ENCODE results near the gene TBCB.
"Not testable (repeated sequence)": the region's sequence is repeated elsewhere in the genome, so short reads cannot be mapped to it uniquely, and the experiment has no call there.

TBCB gene

DNA sequence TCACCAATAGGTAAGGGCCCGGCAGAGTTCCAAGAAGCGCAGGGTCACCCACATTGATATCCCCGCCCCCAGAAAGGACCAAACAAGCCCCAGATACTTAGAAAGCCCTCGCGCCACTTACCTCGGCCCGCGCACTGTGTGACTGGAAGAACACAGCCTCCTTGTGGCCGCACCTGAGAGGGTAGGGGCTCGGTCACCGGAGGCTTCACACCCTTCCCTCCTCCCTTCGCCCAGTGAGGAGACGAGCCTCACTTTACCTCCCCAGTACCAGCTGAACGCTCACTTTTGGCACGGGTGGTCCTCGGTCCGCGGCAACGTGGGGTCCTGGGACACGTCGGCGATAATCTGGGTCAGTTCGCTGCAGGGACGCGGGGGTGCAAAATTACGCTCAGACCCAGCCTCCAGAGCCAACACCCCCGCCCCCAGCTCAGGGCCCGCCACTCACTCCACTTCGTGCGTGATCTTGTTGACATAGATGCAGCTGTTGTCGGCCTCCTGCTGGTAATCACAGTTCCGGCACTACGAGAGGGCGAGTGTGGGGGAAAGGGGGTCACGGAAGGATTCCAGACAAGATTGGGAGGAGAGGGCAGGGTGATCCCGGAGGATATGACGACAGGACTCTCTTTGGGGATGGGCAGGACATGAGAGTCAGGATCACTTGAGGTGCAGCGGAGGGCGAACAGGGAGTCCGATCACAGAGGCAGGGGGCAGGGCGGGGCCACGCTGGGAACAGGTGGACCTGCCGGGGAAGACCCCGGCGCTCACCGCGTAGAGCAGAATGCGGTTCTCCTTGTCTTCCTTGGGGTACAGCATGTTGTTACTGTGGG is 1.2 kb upstream of the TBCB start:
- no peaks in the 10 kb centered on the region for H3K9me3 ChIP-seq (ENCODE audit: control insufficient read depth in 2 of 2, low read length in 2 of 2)
- H3K9ac ChIP-seq (ENCODE audit: low read length in 2 of 2) = peak overlapping the region; percentile 88 to 89
- H3K27me3 ChIP-seq (ENCODE audit: control insufficient read depth in 1 of 2, insufficient read depth in 2 of 2, low read length in 2 of 2) = no peaks in the 10 kb centered on the region
- peak overlapping the region; percentile 82 for H3K27ac ChIP-seq (ENCODE audit: low read length)
- H3K36me3 ChIP-seq (ENCODE audit: control insufficient read depth in 2 of 2, insufficient read depth in 2 of 2, low read length in 2 of 2) = peaks cover 9 to 19% of the 10 kb centered on the region in 2 donors
- peak overlapping the region; percentile 84 to 92 for H3K4me3 ChIP-seq (ENCODE audit: low read length in 2 of 2)
- peaks cover 34% of the 10 kb centered on the region for H3K4me1 ChIP-seq (ENCODE audit: control insufficient read depth, insufficient read depth, low read length)

DNA sequence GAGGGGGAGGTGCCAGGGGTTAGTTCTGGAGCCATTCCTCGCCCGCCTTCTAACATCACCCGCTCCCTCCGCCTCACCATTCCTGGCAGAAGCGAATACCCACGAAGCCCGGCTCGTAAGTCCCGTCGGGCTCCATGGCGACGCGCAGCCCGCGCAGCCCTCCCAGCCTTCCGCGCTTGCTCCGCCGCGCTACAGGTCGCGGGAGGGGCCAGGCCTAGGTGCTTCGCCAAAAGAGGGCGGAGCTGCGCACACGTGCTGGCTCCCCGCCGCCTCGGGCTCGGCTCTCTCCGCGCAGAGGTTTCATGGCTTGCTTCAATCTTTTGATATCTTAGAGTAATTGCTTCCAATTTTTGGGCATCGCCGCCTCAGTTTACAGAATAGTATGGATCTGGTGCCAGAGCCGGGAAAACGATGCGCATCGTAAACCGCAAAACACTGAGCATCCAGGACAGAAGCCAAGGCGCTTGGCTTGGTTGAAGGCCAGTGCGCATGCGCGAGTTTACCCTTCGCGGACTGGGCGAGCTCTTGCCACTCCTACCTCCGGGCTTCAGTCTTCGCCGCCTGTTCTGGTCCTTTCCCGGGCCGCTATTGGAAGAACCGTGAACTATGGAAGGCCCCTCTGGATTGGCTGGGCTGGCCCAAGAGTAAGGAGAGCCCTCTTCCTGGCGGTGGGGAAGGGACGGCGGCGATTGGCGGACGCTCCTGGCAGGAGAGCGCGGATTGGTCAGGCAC is 381 bp upstream of the TBCB start, which contains the start of gene POLR2I:
Gene POLR2I, minus strand, starts transcription at position 155 of the 732 bp plus-strand sequence. Its CDS starts 19 bp downstream, at position 136.
- peaks cover 34% of the 10 kb centered on the region for H3K4me1 ChIP-seq (ENCODE audit: control insufficient read depth, insufficient read depth, low read length)
- H3K9me3 ChIP-seq (ENCODE audit: control insufficient read depth in 2 of 2, low read length in 2 of 2) = no peaks in the 10 kb centered on the region
- peak within 1 kb of the TSS; percentile 82 for H3K27ac ChIP-seq (ENCODE audit: low read length)
- peak within 1 kb of the TSS; percentile 86 to 92 for H3K4me3 ChIP-seq (ENCODE audit: low read length in 2 of 2)
- H3K27me3 ChIP-seq (ENCODE audit: control insufficient read depth in 1 of 2, insufficient read depth in 2 of 2, low read length in 2 of 2) = no peaks in the 10 kb centered on the region
- H3K36me3 ChIP-seq (ENCODE audit: control insufficient read depth in 2 of 2, insufficient read depth in 2 of 2, low read length in 2 of 2) = peaks cover 9 to 24% of the 10 kb centered on the region in 2 donors
- peak within 1 kb of the TSS; percentile 88 to 89 for H3K9ac ChIP-seq (ENCODE audit: low read length in 2 of 2)

DNA sequence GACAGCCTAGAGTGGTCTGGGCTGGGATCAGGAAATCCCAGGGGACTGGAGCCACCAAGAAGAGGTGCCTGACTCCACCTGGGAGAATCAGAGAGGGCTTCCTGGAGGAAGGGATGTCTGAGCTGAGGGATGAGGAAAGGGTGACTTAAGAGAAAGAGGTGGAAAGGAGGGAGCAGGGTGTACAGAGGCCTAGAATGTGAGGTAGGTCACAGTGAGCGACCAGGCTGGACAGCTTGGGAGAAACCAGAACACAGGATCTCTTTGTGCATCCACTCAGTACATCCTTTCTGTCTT is 1.0 kb downstream of the TBCB start:
- H3K27ac ChIP-seq (ENCODE audit: low read length) = peak overlapping the region; percentile 82
- peaks cover 9 to 22% of the 10 kb centered on the region in 2 donors for H3K36me3 ChIP-seq (ENCODE audit: control insufficient read depth in 2 of 2, insufficient read depth in 2 of 2, low read length in 2 of 2)

DNA sequence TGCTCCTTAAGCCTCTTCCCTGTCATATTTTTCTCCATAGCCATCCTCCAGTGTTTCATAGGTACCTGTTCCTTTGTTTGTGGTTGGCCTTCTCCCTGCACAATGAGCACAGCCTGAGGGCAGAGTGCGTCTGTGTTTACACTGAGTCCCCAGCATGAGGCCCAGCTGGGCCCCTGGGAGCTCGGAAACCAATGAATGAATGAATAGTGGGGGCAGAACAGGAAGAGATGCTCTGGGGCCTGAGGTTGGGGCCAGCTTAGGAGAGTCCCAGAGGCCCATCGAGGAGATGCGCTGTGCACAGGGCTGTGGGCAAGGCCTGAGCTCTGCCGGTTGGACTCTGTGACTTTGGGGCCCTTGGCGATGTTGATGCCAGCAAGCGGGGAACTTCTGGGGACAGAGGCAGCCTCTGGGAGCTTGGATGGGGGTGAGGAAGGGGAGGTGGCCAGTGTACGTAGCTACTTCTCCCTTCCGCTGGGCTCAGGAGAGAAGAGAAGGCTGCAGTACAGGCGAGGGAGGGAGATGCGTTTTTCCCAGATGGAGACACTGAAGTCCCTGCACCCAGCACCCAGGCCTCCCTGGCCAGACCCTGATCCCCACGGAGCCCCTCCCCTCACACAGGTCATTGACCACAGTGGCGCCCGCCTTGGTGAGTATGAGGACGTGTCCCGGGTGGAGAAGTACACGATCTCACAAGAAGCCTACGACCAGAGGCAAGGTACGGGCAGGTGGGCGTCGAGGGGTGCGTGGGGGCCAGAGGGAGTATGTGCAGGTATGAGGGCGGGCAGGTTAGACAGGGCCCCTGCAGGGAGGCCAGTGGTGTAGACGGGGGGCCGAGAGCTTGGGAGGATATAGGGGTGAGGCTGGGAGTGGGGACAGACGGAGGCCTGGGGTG is 5.1 kb downstream of the TBCB start:
- Histone ChIP-seq H3K36me3 (ENCODE audit: control insufficient read depth in 2 of 2, insufficient read depth in 2 of 2, low read length in 2 of 2) (peaks cover 17 to 28% of the 10 kb centered on the region in 2 donors), H3K9me3 (ENCODE audit: control insufficient read depth in 2 of 2, low read length in 2 of 2) (no peaks in the 10 kb centered on the region), H3K4me3 (ENCODE audit: low read length in 2 of 2) (no peak overlapping the region), H3K9ac (ENCODE audit: low read length in 2 of 2) (no peak overlapping the region), H3K27ac (ENCODE audit: low read length) (no peak overlapping the region), H3K27me3 (ENCODE audit: control insufficient read depth in 1 of 2, insufficient read depth in 2 of 2, low read length in 2 of 2) (no peaks in the 10 kb centered on the region), H3K4me1 (ENCODE audit: control insufficient read depth, insufficient read depth, low read length) (peaks cover 14% of the 10 kb centered on the region)

More for the DNA sequence above, 1.0 kb downstream of the TBCB start:
- Histone ChIP-seq H3K4me1 (ENCODE audit: control insufficient read depth, insufficient read depth, low read length) (peaks cover 34% of the 10 kb centered on the region), H3K4me3 (ENCODE audit: low read length in 2 of 2) (peak overlapping the region; percentile 86 to 92), H3K9me3 (ENCODE audit: control insufficient read depth in 2 of 2, low read length in 2 of 2) (no peaks in the 10 kb centered on the region), H3K9ac (ENCODE audit: low read length in 2 of 2) (peak overlapping the region; percentile 60 to 75), H3K27me3 (ENCODE audit: control insufficient read depth in 1 of 2, insufficient read depth in 2 of 2, low read length in 2 of 2) (no peaks in the 10 kb centered on the region)

DNA sequence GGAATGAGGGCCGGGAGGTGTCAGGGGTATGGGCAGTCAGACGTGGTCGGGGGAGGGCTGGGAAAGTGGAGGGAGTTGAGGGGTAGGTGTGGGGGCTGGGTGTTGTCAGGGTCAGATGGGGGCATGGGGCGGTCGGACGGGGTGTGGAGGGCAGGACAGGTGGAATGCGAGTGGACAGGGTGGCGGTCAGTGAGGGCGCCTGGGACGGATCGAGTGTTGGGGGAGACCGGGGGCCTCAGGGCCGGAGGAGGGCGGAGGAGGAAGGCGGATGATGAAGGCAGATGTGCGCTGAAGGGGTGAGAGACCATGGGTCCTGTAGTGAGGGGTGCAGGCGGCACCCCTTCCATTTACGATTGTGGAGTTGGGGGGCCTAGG is 5.7 kb downstream of the TBCB start:
- H3K9ac ChIP-seq (ENCODE audit: low read length in 2 of 2) = no peak overlapping the region
- H3K27me3 ChIP-seq (ENCODE audit: control insufficient read depth in 1 of 2, insufficient read depth in 2 of 2, low read length in 2 of 2) = no peaks in the 10 kb centered on the region
- H3K9me3 ChIP-seq (ENCODE audit: control insufficient read depth in 2 of 2, low read length in 2 of 2) = no peaks in the 10 kb centered on the region
- no peak overlapping the region for H3K4me3 ChIP-seq (ENCODE audit: low read length in 2 of 2)
- peaks cover 12% of the 10 kb centered on the region for H3K4me1 ChIP-seq (ENCODE audit: control insufficient read depth, insufficient read depth, low read length)
- H3K27ac ChIP-seq (ENCODE audit: low read length) = no peak overlapping the region
- peaks cover 23 to 31% of the 10 kb centered on the region in 2 donors for H3K36me3 ChIP-seq (ENCODE audit: control insufficient read depth in 2 of 2, insufficient read depth in 2 of 2, low read length in 2 of 2)

DNA sequence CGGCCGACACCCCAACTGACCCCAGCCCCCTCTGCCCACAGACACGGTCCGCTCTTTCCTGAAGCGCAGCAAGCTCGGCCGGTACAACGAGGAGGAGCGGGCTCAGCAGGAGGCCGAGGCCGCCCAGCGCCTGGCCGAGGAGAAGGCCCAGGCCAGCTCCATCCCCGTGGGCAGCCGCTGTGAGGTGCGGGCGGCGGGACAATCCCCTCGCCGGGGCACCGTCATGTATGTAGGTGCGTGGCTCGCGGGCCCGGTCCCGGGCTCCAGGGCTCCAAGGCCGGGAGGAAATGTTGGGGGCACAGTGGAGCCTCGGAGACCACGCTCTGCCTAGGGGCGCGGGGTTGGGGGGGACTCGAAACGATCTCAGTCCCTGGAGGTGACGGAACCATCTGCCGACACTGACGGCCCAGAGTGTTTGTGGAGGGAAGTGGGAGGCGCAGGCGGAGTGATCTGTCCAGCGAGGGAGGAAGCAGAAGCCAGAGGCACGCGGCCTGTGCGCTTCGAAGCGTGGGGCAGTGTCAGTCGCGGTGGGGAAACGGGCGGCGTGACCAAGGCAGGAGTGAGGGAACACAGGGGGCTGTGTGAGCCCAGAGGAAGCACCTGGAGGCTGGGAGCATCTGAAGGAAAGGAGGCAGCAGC is 6.3 kb downstream of the TBCB start:
- H3K36me3 ChIP-seq (ENCODE audit: control insufficient read depth in 2 of 2, insufficient read depth in 2 of 2, low read length in 2 of 2) = peaks cover 23 to 31% of the 10 kb centered on the region in 2 donors
- no peak overlapping the region for H3K27ac ChIP-seq (ENCODE audit: low read length)
- H3K4me3 ChIP-seq (ENCODE audit: low read length in 2 of 2) = no peak overlapping the region
- H3K9ac ChIP-seq (ENCODE audit: low read length in 2 of 2) = no peak overlapping the region
- no peaks in the 10 kb centered on the region for H3K9me3 ChIP-seq (ENCODE audit: control insufficient read depth in 2 of 2, low read length in 2 of 2)
- no peaks in the 10 kb centered on the region for H3K27me3 ChIP-seq (ENCODE audit: control insufficient read depth in 1 of 2, insufficient read depth in 2 of 2, low read length in 2 of 2)
- H3K4me1 ChIP-seq (ENCODE audit: control insufficient read depth, insufficient read depth, low read length) = peaks cover 5% of the 10 kb centered on the region

DNA sequence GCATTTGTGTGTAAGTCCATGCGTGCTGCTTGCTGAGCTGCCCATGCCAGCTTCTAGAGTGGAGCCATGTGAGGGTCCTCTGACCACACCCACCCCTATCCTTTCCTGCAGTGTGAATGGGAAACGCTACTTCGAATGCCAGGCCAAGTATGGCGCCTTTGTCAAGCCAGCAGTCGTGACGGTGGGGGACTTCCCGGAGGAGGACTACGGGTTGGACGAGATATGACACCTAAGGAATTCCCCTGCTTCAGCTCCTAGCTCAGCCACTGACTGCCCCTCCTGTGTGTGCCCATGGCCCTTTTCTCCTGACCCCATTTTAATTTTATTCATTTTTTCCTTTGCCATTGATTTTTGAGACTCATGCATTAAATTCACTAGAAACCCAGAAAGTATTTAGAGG is 10.3 kb downstream of the TBCB start:
- H3K27ac ChIP-seq (ENCODE audit: low read length) = no peak overlapping the region
- H3K4me3 ChIP-seq (ENCODE audit: low read length in 2 of 2) = no peak overlapping the region
- H3K9ac ChIP-seq (ENCODE audit: low read length in 2 of 2) = no peak overlapping the region
- no peaks in the 10 kb centered on the region for H3K27me3 ChIP-seq (ENCODE audit: control insufficient read depth in 1 of 2, insufficient read depth in 2 of 2, low read length in 2 of 2)
- H3K4me1 ChIP-seq (ENCODE audit: control insufficient read depth, insufficient read depth, low read length) = peaks cover 16% of the 10 kb centered on the region
- peaks cover 20 to 23% of the 10 kb centered on the region in 2 donors for H3K36me3 ChIP-seq (ENCODE audit: control insufficient read depth in 2 of 2, insufficient read depth in 2 of 2, low read length in 2 of 2)
- no peaks in the 10 kb centered on the region for H3K9me3 ChIP-seq (ENCODE audit: control insufficient read depth in 2 of 2, low read length in 2 of 2)

DNA sequence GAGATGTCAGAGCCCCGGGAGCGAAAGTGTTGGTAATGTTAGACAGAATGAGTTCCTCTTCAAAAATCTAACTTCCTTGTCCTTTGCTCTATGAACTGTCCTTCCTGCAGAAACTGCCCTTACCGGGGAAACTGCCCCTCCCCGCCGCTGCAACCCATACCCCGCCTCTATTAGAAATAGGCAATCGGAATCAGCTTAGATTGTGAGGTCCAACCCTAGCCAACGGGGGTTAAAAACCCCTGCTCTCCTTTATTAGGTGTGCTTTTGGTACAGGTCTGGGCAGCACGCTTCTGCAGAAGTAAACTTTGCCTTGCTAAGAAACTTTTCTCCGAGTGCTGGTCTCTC is 13.1 kb downstream of the TBCB start:
- peaks cover 14 to 15% of the 10 kb centered on the region in 2 donors for H3K36me3 ChIP-seq (ENCODE audit: control insufficient read depth in 2 of 2, insufficient read depth in 2 of 2, low read length in 2 of 2)
- H3K27ac ChIP-seq (ENCODE audit: low read length) = peak overlapping the region; percentile 93
- H3K4me3 ChIP-seq (ENCODE audit: low read length in 2 of 2) = peak overlapping the region; percentile 45 to 73
- H3K9ac ChIP-seq (ENCODE audit: low read length in 2 of 2) = peak overlapping the region; percentile 74 to 86
- H3K27me3 ChIP-seq (ENCODE audit: control insufficient read depth in 1 of 2, insufficient read depth in 2 of 2, low read length in 2 of 2) = no peaks in the 10 kb centered on the region
- H3K4me1 ChIP-seq (ENCODE audit: control insufficient read depth, insufficient read depth, low read length) = peaks cover 16% of the 10 kb centered on the region
- no peaks in the 10 kb centered on the region for H3K9me3 ChIP-seq (ENCODE audit: control insufficient read depth in 2 of 2, low read length in 2 of 2)

DNA sequence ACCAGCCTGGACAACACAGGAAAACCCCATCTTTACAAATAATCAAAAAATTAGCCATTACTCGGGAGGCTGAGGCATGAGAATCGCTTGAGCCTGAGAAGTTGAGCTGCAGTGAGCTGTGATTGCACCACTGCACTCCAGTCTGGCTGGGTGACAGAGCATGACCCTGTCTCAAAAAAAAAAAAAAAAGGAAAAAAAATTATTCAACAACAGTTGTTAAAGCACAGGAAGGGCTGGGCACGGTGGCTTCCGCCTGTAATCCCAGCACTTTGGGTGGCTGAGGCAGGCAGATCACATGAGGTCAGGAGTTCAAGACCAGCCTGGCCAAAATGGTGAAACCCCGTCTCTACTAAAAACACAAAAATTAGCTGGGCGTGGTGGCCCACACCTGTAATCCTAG is 16.0 kb downstream of the TBCB start:
- not testable (repeated sequence) for H3K27me3 ChIP-seq (ENCODE audit: control insufficient read depth in 1 of 2, insufficient read depth in 2 of 2, low read length in 2 of 2); H3K9ac ChIP-seq (ENCODE audit: low read length in 2 of 2); H3K9me3 ChIP-seq (ENCODE audit: control insufficient read depth in 2 of 2, low read length in 2 of 2); H3K36me3 ChIP-seq (ENCODE audit: control insufficient read depth in 2 of 2, insufficient read depth in 2 of 2, low read length in 2 of 2); H3K27ac ChIP-seq (ENCODE audit: low read length); H3K4me3 ChIP-seq (ENCODE audit: low read length in 2 of 2)
- peaks cover 19% of the 10 kb centered on the region for H3K4me1 ChIP-seq (ENCODE audit: control insufficient read depth, insufficient read depth, low read length)

DNA sequence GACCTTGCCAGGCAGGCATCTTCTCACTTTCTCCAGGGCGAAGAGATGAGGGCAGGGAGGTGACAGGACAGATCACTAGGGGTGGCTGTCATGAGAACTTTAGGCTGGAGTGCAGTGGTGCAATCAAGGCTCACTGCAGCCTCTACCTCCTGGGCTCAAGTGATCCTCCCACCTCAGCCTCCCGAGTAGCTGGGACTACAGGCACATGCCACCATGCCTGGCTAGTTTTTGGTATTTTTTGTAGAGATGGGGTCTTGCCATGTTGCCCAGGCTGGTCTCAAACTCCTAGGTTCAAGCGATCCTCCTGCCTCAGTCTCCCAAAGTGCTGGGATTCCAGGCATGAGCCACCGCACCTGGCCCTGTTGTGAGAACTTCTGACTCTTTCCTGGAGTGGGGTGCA is 19.6 kb downstream of the TBCB start:
- H3K9ac ChIP-seq (ENCODE audit: low read length in 2 of 2); H3K36me3 ChIP-seq (ENCODE audit: control insufficient read depth in 2 of 2, insufficient read depth in 2 of 2, low read length in 2 of 2); H3K4me3 ChIP-seq (ENCODE audit: low read length in 2 of 2); H3K27ac ChIP-seq (ENCODE audit: low read length); H3K27me3 ChIP-seq (ENCODE audit: control insufficient read depth in 1 of 2, insufficient read depth in 2 of 2, low read length in 2 of 2); H3K9me3 ChIP-seq (ENCODE audit: control insufficient read depth in 2 of 2, low read length in 2 of 2): not testable (repeated sequence)
- peaks cover 15% of the 10 kb centered on the region for H3K4me1 ChIP-seq (ENCODE audit: control insufficient read depth, insufficient read depth, low read length)
